OCI-LY7 (cell line): ENCODE data around the gene MATK.

Experiments
- CTCF ChIP-seq: fragments of 200-600 bp; sonication (generic); conservative IDR thresholded peaks from 2 replicates; pipeline ENCODE4 v1.5.1; 2014; ENCODE audit warnings: mild to moderate bottlenecking, antibody characterized with exemption, low read length, moderate library complexity, mixed read lengths
- EZH2phosphoT487 ChIP-seq: fragments of 200-600 bp; sonication (generic); IDR thresholded peaks from 2 replicates; pipeline ENCODE4 v1.6.1; 2018; ENCODE audit warnings: low read depth, borderline replicate concordance, mild to moderate bottlenecking, mixed run types, antibody characterized with exemption, low read length, moderate library complexity, mixed read lengths

GRCh38 chr19:3785451-3785937, 687 bp downstream of the MATK start:
- TF ChIP-seq CTCF (no peak), EZH2phosphoT487 (no peak)
